ENCODE results near the gene IMPA2. TPM values are rescaled to one million over a fixed set of nuclear protein-coding genes. Genes with fewer than 3 reads are reported as not detected.

IMPA2 gene
- total RNA-seq, 1 donor from 2014 or later = 10.9 TPM

- Mint-ChIP-seq H3K36me3 (ENCODE audit: low read depth) (peaks cover 1% of the 10 kb centered on the region), H3K4me3 (ENCODE audit: unreplicated experiment) (no peak overlapping the region), H3K4me1 (ENCODE audit: low read depth) (peaks cover 15% of the 10 kb centered on the region), H3K27ac (ENCODE audit: unreplicated experiment) (peak overlapping the region; percentile 59), H3K27me3 (ENCODE audit: low read depth) (no peaks in the 10 kb centered on the region), H3K9me3 (ENCODE audit: low read depth) (no peaks in the 10 kb centered on the region)
- DNase-seq (ENCODE audit: low spot score) = no peak
- TF ChIP-seq CTCF (IDR thresholded peaks at IDR 0.05) = no peak
Measured at GRCh38 chr18:12031846-12032245, 50.5 kb downstream of the IMPA2 start.

DNA sequence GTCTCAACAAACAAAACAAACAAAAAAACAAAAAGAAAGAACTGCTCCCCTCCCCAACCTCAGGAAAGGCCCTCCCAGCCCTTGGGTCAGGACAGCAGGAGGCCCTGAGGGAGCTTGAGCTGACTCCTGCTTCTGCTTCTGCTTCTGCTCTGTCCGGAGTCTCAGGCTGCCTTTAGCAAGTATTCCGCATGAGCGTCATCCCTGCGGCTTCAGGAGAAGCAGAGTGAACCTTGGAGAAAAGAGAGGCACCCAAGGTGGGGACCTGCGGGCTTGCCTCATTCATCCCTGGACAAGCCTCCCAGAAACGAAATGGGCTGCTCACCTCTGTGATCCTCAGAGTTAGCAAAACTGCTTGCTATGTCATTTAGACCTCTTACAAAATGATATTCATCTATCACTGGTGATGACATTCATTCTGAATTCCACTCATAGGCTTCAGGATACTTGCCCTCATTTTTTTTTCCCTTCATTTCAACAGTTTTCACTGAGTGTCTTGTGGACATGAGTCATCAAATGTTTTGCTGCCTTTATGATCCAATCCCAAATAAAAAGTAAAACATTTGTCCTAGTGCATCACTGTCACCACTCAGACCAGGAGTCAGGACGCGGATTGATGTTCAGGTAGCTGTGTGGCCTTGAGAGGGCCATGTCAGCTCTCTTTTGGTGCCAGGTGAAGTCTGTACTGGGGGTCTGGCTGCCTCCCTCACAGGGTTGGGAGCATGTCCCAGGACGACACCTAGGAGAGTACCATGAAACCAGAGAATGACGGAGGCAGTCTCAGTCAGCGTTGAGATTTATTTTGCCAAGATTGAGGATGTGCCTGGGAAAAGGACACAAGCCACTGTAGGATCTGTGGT, 51.7 kb downstream of the IMPA2 start:
- H3K36me3 Mint-ChIP-seq (ENCODE audit: low read depth) = peaks cover 1% of the 10 kb centered on the region
- H3K27me3 Mint-ChIP-seq (ENCODE audit: low read depth) = no peaks in the 10 kb centered on the region
- no peaks in the 10 kb centered on the region for H3K9me3 Mint-ChIP-seq (ENCODE audit: low read depth)
- peak overlapping the region; percentile 91 for H3K27ac Mint-ChIP-seq (ENCODE audit: unreplicated experiment)
- no peak for DNase-seq (ENCODE audit: low spot score)
- H3K4me3 Mint-ChIP-seq (ENCODE audit: unreplicated experiment) = no peak overlapping the region
- peaks cover 17% of the 10 kb centered on the region for H3K4me1 Mint-ChIP-seq (ENCODE audit: low read depth)
- no peak for TF ChIP-seq CTCF (IDR thresholded peaks at IDR 0.05)

GRCh38 chr18:12033643-12034025, 52.3 kb downstream of the IMPA2 start:
- Mint-ChIP-seq H3K27ac (ENCODE audit: unreplicated experiment) (peak overlapping the region; percentile 91), H3K4me3 (ENCODE audit: unreplicated experiment) (no peak overlapping the region), H3K9me3 (ENCODE audit: low read depth) (no peaks in the 10 kb centered on the region), H3K4me1 (ENCODE audit: low read depth) (peaks cover 20% of the 10 kb centered on the region), H3K36me3 (ENCODE audit: low read depth) (peaks cover 1% of the 10 kb centered on the region), H3K27me3 (ENCODE audit: low read depth) (no peaks in the 10 kb centered on the region)
- TF ChIP-seq CTCF (IDR thresholded peaks at IDR 0.05) = no peak
- DNase-seq (ENCODE audit: low spot score) = no peak

DNA sequence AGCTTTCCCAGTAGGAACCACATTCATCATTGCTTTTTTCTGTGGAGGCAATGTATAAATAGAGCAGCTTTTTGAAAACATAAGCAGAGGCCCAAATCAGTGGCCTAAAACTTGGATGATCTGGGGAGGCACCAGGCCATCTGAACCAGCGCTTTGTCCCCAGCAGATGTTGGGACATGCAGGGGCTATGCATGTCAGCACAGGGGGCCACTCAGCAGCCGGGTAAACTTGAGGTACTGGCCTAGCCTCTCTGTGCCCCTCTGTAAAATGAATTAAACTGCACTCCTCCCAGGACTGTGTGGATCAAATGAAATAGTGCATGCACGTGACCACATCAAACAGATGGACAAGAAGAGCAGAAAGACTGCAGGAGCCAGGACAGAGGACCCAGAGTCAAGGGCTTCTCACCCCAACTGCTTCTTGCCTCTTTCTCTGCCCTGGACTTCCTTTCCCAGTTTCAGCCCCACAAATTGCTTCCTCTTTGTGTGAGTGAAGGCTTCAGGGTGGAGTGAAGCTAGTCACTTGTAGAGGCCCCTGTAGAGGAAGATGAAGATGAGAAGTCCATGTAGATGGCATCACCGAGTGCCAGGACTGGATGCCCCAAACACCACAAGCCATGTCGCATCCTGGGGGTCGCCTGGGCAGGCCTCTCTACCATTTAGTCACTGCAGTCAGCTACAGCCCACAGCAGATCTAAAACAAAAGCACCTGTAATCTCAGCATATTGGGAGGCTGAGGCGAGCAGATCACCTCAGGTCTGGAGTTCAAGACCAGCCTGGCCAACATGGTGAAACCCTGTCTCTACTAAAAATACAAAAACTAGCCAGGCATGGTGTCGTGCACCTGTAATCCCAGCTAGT, 53.2 kb downstream of the IMPA2 start:
- H3K4me1 Mint-ChIP-seq (ENCODE audit: low read depth) = peaks cover 23% of the 10 kb centered on the region
- no peaks in the 10 kb centered on the region for H3K27me3 Mint-ChIP-seq (ENCODE audit: low read depth)
- no peak overlapping the region for H3K27ac Mint-ChIP-seq (ENCODE audit: unreplicated experiment)
- no peak for DNase-seq (ENCODE audit: low spot score)
- no peaks in the 10 kb centered on the region for H3K36me3 Mint-ChIP-seq (ENCODE audit: low read depth)
- no peak for TF ChIP-seq CTCF (IDR thresholded peaks at IDR 0.05)
- H3K9me3 Mint-ChIP-seq (ENCODE audit: low read depth) = no peaks in the 10 kb centered on the region
- H3K4me3 Mint-ChIP-seq (ENCODE audit: unreplicated experiment) = no peak overlapping the region

- H3K27ac Mint-ChIP-seq (ENCODE audit: unreplicated experiment) = no peak overlapping the region
- TF ChIP-seq CTCF (IDR thresholded peaks at IDR 0.05) = no peak
- H3K36me3 Mint-ChIP-seq (ENCODE audit: low read depth) = no peaks in the 10 kb centered on the region
- H3K4me1 Mint-ChIP-seq (ENCODE audit: low read depth) = peaks cover 23% of the 10 kb centered on the region
- no peaks in the 10 kb centered on the region for H3K27me3 Mint-ChIP-seq (ENCODE audit: low read depth)
- no peak for DNase-seq (ENCODE audit: low spot score)
- no peak overlapping the region for H3K4me3 Mint-ChIP-seq (ENCODE audit: unreplicated experiment)
- no peaks in the 10 kb centered on the region for H3K9me3 Mint-ChIP-seq (ENCODE audit: low read depth)
Measured at GRCh38 chr18:12035481-12035880, 54.2 kb downstream of the IMPA2 start.

Data from chondrocyte (in vitro differentiated cells).